Glutamatergic neuron (in vitro differentiated cells): ENCODE results near the gene P2RY2. TPM values are rescaled to one million over a fixed set of nuclear protein-coding genes. Genes with fewer than 3 reads are reported as not detected.

Source experiments
- DNase-seq: peaks from one replicate; pipeline ENCODE4 v3.0.0; 2022
- H3K27ac Mint-ChIP-seq: one replicate; pipeline ENCODE4 v1.8.0; 2020; ENCODE audit warnings: mild to moderate bottlenecking, mixed read lengths, inconsistent platforms; ENCODE audit not compliant: unreplicated experiment
- H3K27me3 Mint-ChIP-seq: one replicate; pipeline ENCODE4 v1.8.0; 2020; ENCODE audit warnings: mild to moderate bottlenecking, moderate library complexity, mixed read lengths, inconsistent platforms; ENCODE audit not compliant: unreplicated experiment
- H3K36me3 Mint-ChIP-seq: one replicate; pipeline ENCODE4 v1.8.0; 2020; ENCODE audit warnings: mild to moderate bottlenecking, mixed read lengths, inconsistent platforms; ENCODE audit not compliant: unreplicated experiment
- H3K4me1 Mint-ChIP-seq: one replicate; pipeline ENCODE4 v1.8.0; 2020; ENCODE audit warnings: mild to moderate bottlenecking, low read depth, mixed read lengths, inconsistent platforms; ENCODE audit not compliant: unreplicated experiment
- H3K4me3 Mint-ChIP-seq: one replicate; pipeline ENCODE4 v1.8.0; 2020; ENCODE audit warnings: mild to moderate bottlenecking, mixed read lengths, inconsistent platforms; ENCODE audit not compliant: unreplicated experiment
- H3K9me3 Mint-ChIP-seq: one replicate; pipeline ENCODE4 v1.8.0; 2020; ENCODE audit warnings: mild to moderate bottlenecking, moderate library complexity, mixed read lengths, inconsistent platforms; ENCODE audit not compliant: unreplicated experiment
- CTCF ChIP-seq: fragments of 200-600 bp; sonication (generic); IDR thresholded peaks from one replicate; pipeline ENCODE4 v1.5.0; 2021; ENCODE audit not compliant: partially characterized antibody, unreplicated experiment
- total RNA-seq: library from RNA; stranded (reverse); fragmentation: NEBNext Ultra II Directional; extraction: Animal tissue kit (Norgen Biotek cat#: 25700); gene quantifications from one replicate; pipeline ENCODE4 v1.2.1, GENCODE V29; 2021; ENCODE audit not compliant: unreplicated experiment

P2RY2 gene
- total RNA-seq, 1 donor from 2014 or later: 0.69 TPM

- Mint-ChIP-seq H3K27ac (no peak overlapping the region), H3K4me1 (peaks cover 2% of the 10 kb centered on the region), H3K27me3 (no peaks in the 10 kb centered on the region), H3K36me3 (no peaks in the 10 kb centered on the region), H3K9me3 (no peaks in the 10 kb centered on the region), H3K4me3 (no peak overlapping the region)
- no peak for TF ChIP-seq CTCF
- DNase-seq: no peak
Measured at GRCh38 chr11:73187854-73188253, 30.2 kb upstream of the P2RY2 start.

DNA sequence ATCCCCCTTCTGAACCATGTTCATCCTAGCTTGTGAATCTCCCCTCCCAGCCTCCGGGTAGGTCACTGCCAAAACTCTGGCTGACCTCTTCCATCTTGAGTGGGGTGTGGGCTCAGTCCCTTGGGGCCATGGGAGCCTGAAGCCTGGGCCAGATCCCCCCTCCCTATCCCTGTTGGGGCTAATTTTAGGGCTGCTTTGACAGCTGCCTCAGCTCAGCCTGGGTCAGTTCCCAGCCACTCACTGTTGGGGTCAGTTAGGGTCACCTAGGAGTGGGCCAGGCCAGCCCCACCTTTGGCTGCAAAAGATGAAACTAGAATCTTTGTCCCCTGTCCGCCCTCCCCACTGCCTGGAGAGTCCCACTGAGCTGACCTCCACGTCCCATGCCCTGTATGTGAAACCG, 29.8 kb upstream of the P2RY2 start:
- no peak for DNase-seq
- Mint-ChIP-seq H3K27me3 (no peaks in the 10 kb centered on the region), H3K4me3 (no peak overlapping the region), H3K4me1 (peaks cover 2% of the 10 kb centered on the region), H3K9me3 (peaks cover 2% of the 10 kb centered on the region), H3K27ac (no peak overlapping the region), H3K36me3 (no peaks in the 10 kb centered on the region)
- no peak for TF ChIP-seq CTCF

DNA sequence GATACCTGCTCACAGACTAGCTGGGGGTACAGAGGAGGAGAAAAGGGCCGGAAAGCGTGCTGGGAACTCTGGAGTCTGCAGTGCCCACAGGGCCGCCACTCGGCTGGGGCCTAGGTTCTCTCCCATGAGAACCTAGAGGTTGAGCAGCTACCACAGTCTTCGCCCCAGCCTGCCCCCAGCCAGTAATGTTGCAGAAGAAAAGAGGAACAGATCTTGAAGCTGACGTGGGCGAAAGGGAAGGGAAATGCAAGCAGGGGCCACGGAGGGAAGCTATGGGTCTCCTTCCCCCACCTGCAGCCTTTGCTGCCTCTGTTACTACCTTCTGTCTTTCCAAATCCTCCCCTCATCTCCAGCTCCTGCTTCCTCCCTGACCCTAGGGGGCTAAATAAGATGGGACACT, 28.8 kb upstream of the P2RY2 start:
- Mint-ChIP-seq H3K27ac (no peak overlapping the region), H3K4me3 (no peak overlapping the region), H3K9me3 (peaks cover 2% of the 10 kb centered on the region), H3K27me3 (no peaks in the 10 kb centered on the region), H3K36me3 (no peaks in the 10 kb centered on the region), H3K4me1 (peaks cover 2% of the 10 kb centered on the region)
- TF ChIP-seq CTCF: no peak
- no peak for DNase-seq

DNA sequence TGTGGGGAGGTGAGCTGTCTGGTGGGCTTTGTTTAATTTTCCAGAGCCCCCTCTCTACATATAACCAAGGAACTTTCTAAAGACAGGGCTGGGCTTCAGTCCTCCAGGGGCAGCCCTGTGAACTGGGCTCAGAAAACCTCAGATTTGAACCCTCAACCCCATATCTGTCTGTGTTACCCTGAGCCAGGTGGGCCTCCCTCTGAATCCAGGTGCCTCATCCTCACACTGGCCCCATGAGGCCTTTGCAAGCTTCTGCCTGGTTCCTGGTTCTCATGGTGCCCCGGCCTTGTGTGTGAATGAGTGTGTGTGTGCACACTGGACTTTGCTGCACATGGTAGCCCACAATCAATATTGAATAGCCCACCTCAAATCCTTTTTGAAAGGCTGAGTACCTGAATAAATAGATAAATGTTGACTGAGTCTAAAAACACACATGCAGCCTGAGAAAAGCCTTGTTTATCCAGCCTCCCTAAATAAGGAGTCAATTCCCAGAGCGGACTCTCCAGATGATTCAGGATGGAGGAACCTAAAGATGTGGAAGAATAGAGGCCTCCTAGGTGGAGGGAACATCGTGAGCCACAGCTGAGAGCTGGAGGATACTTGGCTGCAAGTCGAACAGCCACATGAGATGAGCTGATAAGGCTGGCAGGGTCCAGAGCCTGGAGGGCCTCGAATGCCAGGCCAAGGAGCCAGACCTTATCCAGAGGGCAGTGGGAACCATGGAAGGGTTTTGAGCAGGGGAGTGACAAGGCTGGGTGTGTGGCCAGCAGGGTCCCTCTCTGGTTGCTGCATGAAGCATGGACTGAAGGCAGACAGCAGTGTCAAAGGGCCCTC, 28.1 kb upstream of the P2RY2 start:
- Mint-ChIP-seq H3K27ac (no peak overlapping the region), H3K4me3 (no peak overlapping the region), H3K27me3 (no peaks in the 10 kb centered on the region), H3K4me1 (peaks cover 2% of the 10 kb centered on the region), H3K9me3 (peaks cover 2% of the 10 kb centered on the region), H3K36me3 (no peaks in the 10 kb centered on the region)
- no peak for TF ChIP-seq CTCF
- peak; percentile 9 for DNase-seq

DNA sequence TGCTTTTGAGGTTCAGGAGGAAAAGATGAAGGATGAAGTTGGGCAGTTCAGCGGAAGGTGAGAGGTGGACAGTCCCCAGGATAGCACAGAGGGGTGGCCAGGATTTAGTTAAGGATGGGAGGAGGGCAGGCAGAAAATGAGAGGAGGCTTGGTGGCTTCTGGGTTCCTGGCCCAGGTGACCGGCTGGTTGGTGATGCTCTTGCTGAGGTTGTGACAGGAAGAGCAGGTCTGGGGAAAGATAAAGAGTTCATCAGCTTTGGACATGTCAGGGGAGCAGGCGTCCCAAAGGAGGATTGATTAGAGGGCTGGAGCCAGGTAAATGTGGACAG, 27.6 kb upstream of the P2RY2 start:
- H3K9me3 Mint-ChIP-seq: peaks cover 2% of the 10 kb centered on the region
- DNase-seq: no peak
- peaks cover 2% of the 10 kb centered on the region for H3K4me1 Mint-ChIP-seq
- H3K27ac Mint-ChIP-seq: no peak overlapping the region
- H3K4me3 Mint-ChIP-seq: no peak overlapping the region
- no peaks in the 10 kb centered on the region for H3K36me3 Mint-ChIP-seq
- no peaks in the 10 kb centered on the region for H3K27me3 Mint-ChIP-seq
- TF ChIP-seq CTCF: no peak
